ENCODE data around the gene TBX1. TPM values are rescaled to one million over a fixed set of nuclear protein-coding genes. Genes with fewer than 3 reads are reported as not detected.

The TBX1 gene
- polyA plus RNA-seq, 1 donor (not counting 4 experiments of a cell fraction or from before 2014, with no cell fraction given): 0.10 TPM

DNA sequence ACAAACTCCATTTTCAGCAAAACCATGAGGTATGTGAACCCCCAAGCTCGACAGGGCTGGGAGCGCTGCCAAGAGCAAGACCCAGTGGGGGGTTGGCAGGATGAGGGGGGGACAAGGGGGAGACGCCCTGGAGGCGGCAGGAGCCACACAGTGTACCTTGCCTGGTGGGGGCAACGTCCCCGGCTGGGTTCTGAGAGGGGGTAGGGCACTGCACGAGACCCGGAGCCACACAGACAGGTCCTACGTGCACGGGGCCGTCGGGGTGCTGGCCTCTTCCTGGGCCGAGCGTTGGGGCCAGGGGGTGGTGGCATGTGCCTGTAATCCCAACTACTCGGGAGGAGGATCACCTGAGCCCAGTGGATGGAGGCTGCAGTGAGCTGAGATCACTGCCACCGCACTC lies 28.8 kb downstream of the TBX1 start:
- Histone ChIP-seq H3K27me3 (ENCODE audit: control insufficient read depth, extremely low read depth, insufficient read depth, low read length) (no peaks in the 10 kb centered on the region), H3K36me3 (ENCODE audit: control insufficient read depth in 2 of 2, extremely low read depth in 1 of 2, insufficient read depth in 2 of 2, low read length in 2 of 2) (peaks cover 1 to 6% of the 10 kb centered on the region in 2 experiments), H3K4me1 (ENCODE audit: control insufficient read depth, extremely low read depth, insufficient read depth, low read length) (no peaks in the 10 kb centered on the region), H3K79me2 (ENCODE audit: control insufficient read depth, insufficient read depth, low read length) (no peaks in the 10 kb centered on the region), H3K9me1 (ENCODE audit: control insufficient read depth, extremely low read depth, insufficient read depth, low read length) (no peaks in the 10 kb centered on the region), H4K20me1 (ENCODE audit: control insufficient read depth, extremely low read depth, insufficient read depth, low read length) (no peaks in the 10 kb centered on the region), H3K9ac (ENCODE audit: control insufficient read depth, extremely low read depth, insufficient read depth, low read length) (no peak overlapping the region), H3K9me3 (ENCODE audit: control insufficient read depth, low read depth, low read length) (no peaks in the 10 kb centered on the region), H3K4me3 (ENCODE audit: control insufficient read depth in 2 of 3, extremely low read depth in 1 of 3, insufficient read depth in 2 of 3, low read depth in 1 of 3, low read length in 3 of 3) (no peak overlapping the region), H2AFZ (ENCODE audit: control insufficient read depth, low read length) (no peak overlapping the region), H3K27ac (ENCODE audit: control insufficient read depth, insufficient read depth, low read length) (no peak overlapping the region), H3K4me2 (ENCODE audit: control insufficient read depth, extremely low read depth, insufficient read depth, low read depth, low read length) (no peak overlapping the region)
- FAIRE-seq (no peak), DNase-seq (ENCODE audit: low read depth, low spot score) (no peak)
- no peak for TF ChIP-seq EZH2 (IDR thresholded peaks at IDR 0.05; ENCODE audit: low read length)
- TF ChIP-seq, protein P1, sequence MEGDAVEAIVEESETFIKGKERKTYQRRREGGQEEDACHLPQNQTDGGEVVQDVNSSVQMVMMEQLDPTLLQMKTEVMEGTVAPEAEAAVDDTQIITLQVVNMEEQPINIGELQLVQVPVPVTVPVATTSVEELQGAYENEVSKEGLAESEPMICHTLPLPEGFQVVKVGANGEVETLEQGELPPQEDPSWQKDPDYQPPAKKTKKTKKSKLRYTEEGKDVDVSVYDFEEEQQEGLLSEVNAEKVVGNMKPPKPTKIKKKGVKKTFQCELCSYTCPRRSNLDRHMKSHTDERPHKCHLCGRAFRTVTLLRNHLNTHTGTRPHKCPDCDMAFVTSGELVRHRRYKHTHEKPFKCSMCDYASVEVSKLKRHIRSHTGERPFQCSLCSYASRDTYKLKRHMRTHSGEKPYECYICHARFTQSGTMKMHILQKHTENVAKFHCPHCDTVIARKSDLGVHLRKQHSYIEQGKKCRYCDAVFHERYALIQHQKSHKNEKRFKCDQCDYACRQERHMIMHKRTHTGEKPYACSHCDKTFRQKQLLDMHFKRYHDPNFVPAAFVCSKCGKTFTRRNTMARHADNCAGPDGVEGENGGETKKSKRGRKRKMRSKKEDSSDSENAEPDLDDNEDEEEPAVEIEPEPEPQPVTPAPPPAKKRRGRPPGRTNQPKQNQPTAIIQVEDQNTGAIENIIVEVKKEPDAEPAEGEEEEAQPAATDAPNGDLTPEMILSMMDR (optimal IDR thresholded peaks at IDR 0.05 in 1 of 3, IDR thresholded peaks at IDR 0.05 in 1 of 3, conservative IDR thresholded peaks at IDR 0.05 in 1 of 3; ENCODE audit: extremely low read depth in 1 of 3, insufficient read depth in 2 of 3, low read length in 3 of 3): no peak
- dilution Hi-C loops (cut with MboI; ENCODE audit: extremely low pct_ligation_motif_present, low sequenced_read_pairs): no loop called here

DNA sequence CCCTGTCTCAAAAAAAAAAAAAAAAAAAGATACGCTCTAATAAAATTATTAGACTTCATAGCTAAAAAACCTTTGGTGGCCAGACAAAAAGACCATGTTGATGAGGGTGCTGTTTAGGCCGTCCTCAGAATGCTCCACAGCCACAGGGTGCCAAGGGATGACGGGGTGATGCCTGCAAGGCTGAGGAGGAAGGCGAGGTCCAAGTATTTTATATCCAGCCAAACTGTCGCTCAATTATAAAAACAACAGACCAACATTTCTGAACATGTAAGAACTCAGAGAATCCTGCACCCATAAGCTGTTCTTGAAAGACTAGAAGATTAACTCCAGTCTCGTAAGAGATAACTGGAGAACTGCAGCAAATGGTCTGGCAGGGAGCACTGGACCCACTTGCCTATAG lies 29.2 kb downstream of the TBX1 start:
- Histone ChIP-seq H3K27me3 (ENCODE audit: control insufficient read depth, extremely low read depth, insufficient read depth, low read length) (no peaks in the 10 kb centered on the region), H3K9ac (ENCODE audit: control insufficient read depth, extremely low read depth, insufficient read depth, low read length) (no peak overlapping the region), H3K4me2 (ENCODE audit: control insufficient read depth, extremely low read depth, insufficient read depth, low read depth, low read length) (no peak overlapping the region), H3K36me3 (ENCODE audit: control insufficient read depth in 2 of 2, extremely low read depth in 1 of 2, insufficient read depth in 2 of 2, low read length in 2 of 2) (peaks cover 1 to 6% of the 10 kb centered on the region in 2 experiments), H3K9me3 (ENCODE audit: control insufficient read depth, low read depth, low read length) (no peaks in the 10 kb centered on the region), H3K79me2 (ENCODE audit: control insufficient read depth, insufficient read depth, low read length) (no peaks in the 10 kb centered on the region), H2AFZ (ENCODE audit: control insufficient read depth, low read length) (no peak overlapping the region), H3K4me1 (ENCODE audit: control insufficient read depth, extremely low read depth, insufficient read depth, low read length) (no peaks in the 10 kb centered on the region), H3K9me1 (ENCODE audit: control insufficient read depth, extremely low read depth, insufficient read depth, low read length) (no peaks in the 10 kb centered on the region), H3K4me3 (ENCODE audit: control insufficient read depth in 2 of 3, extremely low read depth in 1 of 3, insufficient read depth in 2 of 3, low read depth in 1 of 3, low read length in 3 of 3) (no peak overlapping the region), H4K20me1 (ENCODE audit: control insufficient read depth, extremely low read depth, insufficient read depth, low read length) (no peaks in the 10 kb centered on the region), H3K27ac (ENCODE audit: control insufficient read depth, insufficient read depth, low read length) (no peak overlapping the region)
- FAIRE-seq (no peak), DNase-seq (ENCODE audit: low read depth, low spot score) (no peak)
- no peak for TF ChIP-seq EZH2 (IDR thresholded peaks at IDR 0.05; ENCODE audit: low read length)
- dilution Hi-C loops (cut with MboI; ENCODE audit: extremely low pct_ligation_motif_present, low sequenced_read_pairs): no loop called here

DNA sequence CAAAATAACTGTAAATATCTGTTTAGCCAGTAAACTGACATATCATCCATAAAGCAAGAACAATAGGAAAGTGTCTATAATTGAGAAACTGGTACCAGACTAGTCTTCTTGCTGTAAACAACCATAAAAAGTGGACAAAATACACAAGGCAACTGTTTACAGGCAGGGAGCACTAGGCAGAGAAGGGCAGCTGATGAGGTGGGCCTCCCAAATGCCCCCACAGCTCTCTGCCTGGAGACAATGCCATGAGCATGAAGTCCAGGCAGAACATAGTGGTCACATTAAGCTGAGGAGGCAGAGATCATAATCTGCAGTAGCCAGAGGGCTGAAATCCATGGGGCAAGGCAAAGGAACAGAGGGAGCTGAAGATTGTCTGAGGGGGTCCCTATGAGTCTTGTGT lies 30.7 kb downstream of the TBX1 start:
- Histone ChIP-seq H3K27ac (ENCODE audit: control insufficient read depth, insufficient read depth, low read length) (no peak overlapping the region), H3K9me1 (ENCODE audit: control insufficient read depth, extremely low read depth, insufficient read depth, low read length) (no peaks in the 10 kb centered on the region), H3K4me2 (ENCODE audit: control insufficient read depth, extremely low read depth, insufficient read depth, low read depth, low read length) (no peak overlapping the region), H3K9me3 (ENCODE audit: control insufficient read depth, low read depth, low read length) (no peaks in the 10 kb centered on the region), H4K20me1 (ENCODE audit: control insufficient read depth, extremely low read depth, insufficient read depth, low read length) (no peaks in the 10 kb centered on the region), H3K27me3 (ENCODE audit: control insufficient read depth, extremely low read depth, insufficient read depth, low read length) (no peaks in the 10 kb centered on the region), H3K9ac (ENCODE audit: control insufficient read depth, extremely low read depth, insufficient read depth, low read length) (no peak overlapping the region), H2AFZ (ENCODE audit: control insufficient read depth, low read length) (no peak overlapping the region), H3K36me3 (ENCODE audit: control insufficient read depth in 2 of 2, extremely low read depth in 1 of 2, insufficient read depth in 2 of 2, low read length in 2 of 2) (peaks cover 4 to 6% of the 10 kb centered on the region in 2 experiments), H3K79me2 (ENCODE audit: control insufficient read depth, insufficient read depth, low read length) (no peaks in the 10 kb centered on the region), H3K4me3 (ENCODE audit: control insufficient read depth in 2 of 3, extremely low read depth in 1 of 3, insufficient read depth in 2 of 3, low read depth in 1 of 3, low read length in 3 of 3) (no peak overlapping the region), H3K4me1 (ENCODE audit: control insufficient read depth, extremely low read depth, insufficient read depth, low read length) (no peaks in the 10 kb centered on the region)
- dilution Hi-C loops (cut with MboI; ENCODE audit: extremely low pct_ligation_motif_present, low sequenced_read_pairs): no loop called here
- FAIRE-seq (no peak), DNase-seq (ENCODE audit: low read depth, low spot score) (no peak)
- TF ChIP-seq EZH2 (IDR thresholded peaks at IDR 0.05; ENCODE audit: low read length): no peak
- TF ChIP-seq, protein P1 (optimal IDR thresholded peaks at IDR 0.05 in 1 of 3, IDR thresholded peaks at IDR 0.05 in 1 of 3, conservative IDR thresholded peaks at IDR 0.05 in 1 of 3; ENCODE audit: extremely low read depth in 1 of 3, insufficient read depth in 2 of 3, low read length in 3 of 3): no peak

All from keratinocyte (primary cell).